Astrocyte (in vitro differentiated cells and primary cell): ENCODE results near the gene ORM1. TPM values are rescaled to one million over a fixed set of nuclear protein-coding genes. Genes with fewer than 3 reads are reported as not detected.

Experiments
- DNase-seq: peaks from one replicate; pipeline ENCODE4 v3.0.0-alpha.2; 2010; ENCODE audit warnings: low read depth
- FAIRE-seq: peaks from 2 replicates; lab custom pipeline; 2011; peaks lifted over from hg19 to GRCh38; lab: Jason Lieb, UNC
- H2AFZ ChIP-seq: 2 replicates; pipeline ENCODE4 v1.6.0; 2012; ENCODE audit warnings: low read depth, low read length, inconsistent platforms
- H3K27ac ChIP-seq: 2 replicates; pipeline ENCODE4 v1.5.1; 2011; ENCODE audit warnings: low read depth, low read length, inconsistent platforms
- H3K27me3 ChIP-seq: 2 replicates; pipeline ENCODE4 v1.6.0; 2011; ENCODE audit warnings: low read length, inconsistent platforms; ENCODE audit not compliant: insufficient read depth
- H3K36me3 ChIP-seq: 2 replicates; pipeline ENCODE4 v1.5.1; 2011; ENCODE audit warnings: low read length, inconsistent platforms; ENCODE audit not compliant: insufficient read depth
- H3K4me1 ChIP-seq: 2 replicates; pipeline ENCODE4 v1.5.1; 2011; ENCODE audit warnings: low read length, inconsistent platforms; ENCODE audit not compliant: insufficient read depth
- H3K4me2 ChIP-seq: 2 replicates; pipeline ENCODE4 v1.6.0; 2012; ENCODE audit warnings: low read length, inconsistent platforms
- H3K4me3 ChIP-seq: 2 replicates; pipeline ENCODE4 v1.5.1; 2011; ENCODE audit warnings: low read depth, mild to moderate bottlenecking, low read length, inconsistent platforms; ENCODE audit not compliant: insufficient read depth
- H3K79me2 ChIP-seq: 2 replicates; pipeline ENCODE4 v1.6.0; 2012; ENCODE audit warnings: mild to moderate bottlenecking, low read length, inconsistent platforms; ENCODE audit not compliant: insufficient read depth
- H3K9ac ChIP-seq: 2 replicates; pipeline ENCODE4 v1.6.0; 2012; ENCODE audit warnings: mild to moderate bottlenecking, low read length, inconsistent platforms
- H3K9me3 ChIP-seq: 2 replicates; pipeline ENCODE4 v1.5.1; 2012; ENCODE audit warnings: low read depth, mild to moderate bottlenecking, low read length, inconsistent platforms; ENCODE audit not compliant: insufficient read depth
- H4K20me1 ChIP-seq: 2 replicates; pipeline ENCODE4 v1.6.0; 2012; ENCODE audit warnings: low read length, inconsistent platforms; ENCODE audit not compliant: insufficient read depth
- H3K27ac Mint-ChIP-seq: one replicate; pipeline ENCODE4 v1.8.0; 2021; ENCODE audit warnings: mild to moderate bottlenecking, mixed read lengths; ENCODE audit not compliant: unreplicated experiment
- H3K27me3 Mint-ChIP-seq: one replicate; pipeline ENCODE4 v1.8.0; 2021; ENCODE audit warnings: low read depth, mixed read lengths; ENCODE audit not compliant: unreplicated experiment
- H3K36me3 Mint-ChIP-seq: one replicate; pipeline ENCODE4 v1.8.0; 2021; ENCODE audit warnings: low read depth, mixed read lengths; ENCODE audit not compliant: unreplicated experiment
- H3K4me1 Mint-ChIP-seq: one replicate; pipeline ENCODE4 v1.8.0; 2021; ENCODE audit warnings: low read depth, mixed read lengths; ENCODE audit not compliant: unreplicated experiment
- H3K4me3 Mint-ChIP-seq: one replicate; pipeline ENCODE4 v1.8.0; 2021; ENCODE audit warnings: mild to moderate bottlenecking, moderate library complexity, mixed read lengths; ENCODE audit not compliant: unreplicated experiment
- H3K9me3 Mint-ChIP-seq: one replicate; pipeline ENCODE4 v1.8.0; 2021; ENCODE audit warnings: mild to moderate bottlenecking, mixed read lengths; ENCODE audit not compliant: unreplicated experiment
- CTCF ChIP-seq: IDR thresholded peaks from 2 replicates; pipeline ENCODE4 v1.5.1; 2011; ENCODE audit warnings: low read depth, mild to moderate bottlenecking, inconsistent platforms, low read length, moderate library complexity; ENCODE audit not compliant: insufficient read depth
- EZH2 ChIP-seq: IDR thresholded peaks from 2 replicates; pipeline ENCODE4 v1.6.1; 2012; ENCODE audit warnings: mild to moderate bottlenecking, low read length, inconsistent platforms; ENCODE audit not compliant: insufficient read depth
- total RNA-seq: library from RNA; stranded (reverse); gene quantifications from 2 replicates; pipeline ENCODE4 v1.2.1, GENCODE V29; 2021

Gene ORM1
- total RNA-seq, 1 donor from 2014 or later, result not detected

DNA sequence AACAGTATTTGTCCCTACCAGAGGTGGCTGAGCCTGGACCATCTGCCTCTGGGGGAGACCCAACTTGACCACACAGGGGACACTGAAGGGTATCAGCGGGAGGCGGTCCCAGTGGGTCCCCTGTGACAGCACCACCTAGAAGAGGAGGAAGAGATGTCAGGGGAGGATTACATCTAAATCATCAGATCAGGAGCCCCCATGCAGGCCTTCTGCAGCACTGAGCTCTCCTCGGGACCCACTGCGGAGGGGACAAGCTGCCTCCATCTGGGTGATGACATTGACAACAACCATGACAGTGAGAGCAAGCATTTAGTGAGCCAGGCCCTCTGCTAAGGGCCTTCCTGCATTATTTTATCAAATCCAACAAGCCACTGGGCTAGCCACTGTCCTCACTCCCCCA, 19.1 kb downstream of the ORM1 start:
- H3K4me2 ChIP-seq, result no peak overlapping the region
- no peak overlapping the region for H3K27ac ChIP-seq
- FAIRE-seq (no peak), DNase-seq (no peak)
- H3K79me2 ChIP-seq, result no peaks in the 10 kb centered on the region
- no peak overlapping the region for H3K4me3 Mint-ChIP-seq
- H3K27me3 Mint-ChIP-seq, result no peaks in the 10 kb centered on the region
- no peak overlapping the region for H3K27ac Mint-ChIP-seq
- H3K27me3 ChIP-seq, result no peaks in the 10 kb centered on the region
- peaks cover 42% of the 10 kb centered on the region for H3K36me3 Mint-ChIP-seq
- H3K9ac ChIP-seq, result no peak overlapping the region
- peaks cover 18% of the 10 kb centered on the region for H3K36me3 ChIP-seq
- H4K20me1 ChIP-seq, result no peaks in the 10 kb centered on the region
- no peak for TF ChIP-seq EZH2
- no peak for TF ChIP-seq CTCF
- no peak overlapping the region for H3K4me3 ChIP-seq
- H3K4me1 Mint-ChIP-seq, result peaks cover 3% of the 10 kb centered on the region
- peaks cover 2% of the 10 kb centered on the region for H3K9me3 Mint-ChIP-seq
- H3K4me1 ChIP-seq, result no peaks in the 10 kb centered on the region
- H3K9me3 ChIP-seq, result no peaks in the 10 kb centered on the region
- H2AFZ ChIP-seq, result no peak overlapping the region

- TF ChIP-seq CTCF (no peak), EZH2 (no peak)
- DNase-seq (no peak), FAIRE-seq (no peak)
- Mint-ChIP-seq H3K27ac (no peak overlapping the region), H3K4me1 (peaks cover 3% of the 10 kb centered on the region), H3K36me3 (peaks cover 40% of the 10 kb centered on the region), H3K27me3 (no peaks in the 10 kb centered on the region), H3K4me3 (no peak overlapping the region), H3K9me3 (peaks cover 2% of the 10 kb centered on the region)
- no peak overlapping the region for H3K27ac ChIP-seq
- no peak overlapping the region for H3K4me2 ChIP-seq
- no peaks in the 10 kb centered on the region for H4K20me1 ChIP-seq
- no peak overlapping the region for H2AFZ ChIP-seq
- no peak overlapping the region for H3K9ac ChIP-seq
- no peaks in the 10 kb centered on the region for H3K9me3 ChIP-seq
- H3K36me3 ChIP-seq, result peaks cover 18% of the 10 kb centered on the region
- no peaks in the 10 kb centered on the region for H3K27me3 ChIP-seq
- no peaks in the 10 kb centered on the region for H3K79me2 ChIP-seq
- no peaks in the 10 kb centered on the region for H3K4me1 ChIP-seq
- no peak overlapping the region for H3K4me3 ChIP-seq
Observed at GRCh38 chr9:114342755-114343440, 20.0 kb downstream of the ORM1 start.

- Mint-ChIP-seq H3K27ac (no peak overlapping the region), H3K4me1 (peaks cover 10% of the 10 kb centered on the region), H3K4me3 (no peak overlapping the region), H3K36me3 (peaks cover 43% of the 10 kb centered on the region), H3K27me3 (no peaks in the 10 kb centered on the region), H3K9me3 (peaks cover 2% of the 10 kb centered on the region)
- no peaks in the 10 kb centered on the region for H3K9me3 ChIP-seq
- H3K4me1 ChIP-seq, result peaks cover 6% of the 10 kb centered on the region
- no peaks in the 10 kb centered on the region for H3K27me3 ChIP-seq
- no peak overlapping the region for H3K27ac ChIP-seq
- no peaks in the 10 kb centered on the region for H4K20me1 ChIP-seq
- H3K4me2 ChIP-seq, result no peak overlapping the region
- no peak for TF ChIP-seq CTCF
- no peak for TF ChIP-seq EZH2
- H3K4me3 ChIP-seq, result no peak overlapping the region
- no peak overlapping the region for H3K9ac ChIP-seq
- DNase-seq, result no peak
- no peak for FAIRE-seq
- no peak overlapping the region for H2AFZ ChIP-seq
- H3K36me3 ChIP-seq, result peaks cover 18% of the 10 kb centered on the region
- no peaks in the 10 kb centered on the region for H3K79me2 ChIP-seq
Observed at GRCh38 chr9:114343471-114344187, 20.7 kb downstream of the ORM1 start.
